ENCODE results near the gene TIMP3. TPM values are rescaled to one million over a fixed set of nuclear protein-coding genes. Genes with fewer than 3 reads are reported as not detected.

Gene TIMP3
- polyA plus RNA-seq, 1 donor from 2014 or later: 0.72 TPM

GRCh38 chr22:32862083-32862482 is 60.6 kb downstream of the TIMP3 start:
- H3K9ac ChIP-seq (ENCODE audit: low read length): no peak overlapping the region
- no peaks in the 10 kb centered on the region for H3K27me3 ChIP-seq (ENCODE audit: insufficient read depth, low read depth, low read length)
- H3K9me2 ChIP-seq (ENCODE audit: insufficient read depth, low read length): no peaks in the 10 kb centered on the region
- no peak overlapping the region for H3K4me3 ChIP-seq (ENCODE audit: low read length)
- no peaks in the 10 kb centered on the region for H3F3A ChIP-seq (ENCODE audit: insufficient read depth, low read length, poor library complexity, severe bottlenecking)
- H3K4me2 ChIP-seq (ENCODE audit: low read length): no peak overlapping the region
- no peak overlapping the region for H3K27ac ChIP-seq (ENCODE audit: low read length)
- H4K20me1 ChIP-seq (ENCODE audit: insufficient read depth): no peaks in the 10 kb centered on the region
- TF ChIP-seq MXI1 (conservative IDR thresholded peaks at IDR 0.05; ENCODE audit: poor library complexity, severe bottlenecking) (no peak), EP300 (conservative IDR thresholded peaks at IDR 0.05; ENCODE audit: poor library complexity, severe bottlenecking) (no peak), RAD21 (conservative IDR thresholded peaks at IDR 0.05) (no peak), SMC3 (conservative IDR thresholded peaks at IDR 0.05; ENCODE audit: poor library complexity) (no peak), TAF1 (IDR thresholded peaks at IDR 0.05; ENCODE audit: low read depth) (no peak), EZH2 (IDR thresholded peaks at IDR 0.05; ENCODE audit: borderline replicate concordance, insufficient read depth, low read length, poor library complexity, severe bottlenecking) (no peak), POLR2AphosphoS5 (IDR thresholded peaks at IDR 0.05) (no peak)
- TF ChIP-seq, protein P1, sequence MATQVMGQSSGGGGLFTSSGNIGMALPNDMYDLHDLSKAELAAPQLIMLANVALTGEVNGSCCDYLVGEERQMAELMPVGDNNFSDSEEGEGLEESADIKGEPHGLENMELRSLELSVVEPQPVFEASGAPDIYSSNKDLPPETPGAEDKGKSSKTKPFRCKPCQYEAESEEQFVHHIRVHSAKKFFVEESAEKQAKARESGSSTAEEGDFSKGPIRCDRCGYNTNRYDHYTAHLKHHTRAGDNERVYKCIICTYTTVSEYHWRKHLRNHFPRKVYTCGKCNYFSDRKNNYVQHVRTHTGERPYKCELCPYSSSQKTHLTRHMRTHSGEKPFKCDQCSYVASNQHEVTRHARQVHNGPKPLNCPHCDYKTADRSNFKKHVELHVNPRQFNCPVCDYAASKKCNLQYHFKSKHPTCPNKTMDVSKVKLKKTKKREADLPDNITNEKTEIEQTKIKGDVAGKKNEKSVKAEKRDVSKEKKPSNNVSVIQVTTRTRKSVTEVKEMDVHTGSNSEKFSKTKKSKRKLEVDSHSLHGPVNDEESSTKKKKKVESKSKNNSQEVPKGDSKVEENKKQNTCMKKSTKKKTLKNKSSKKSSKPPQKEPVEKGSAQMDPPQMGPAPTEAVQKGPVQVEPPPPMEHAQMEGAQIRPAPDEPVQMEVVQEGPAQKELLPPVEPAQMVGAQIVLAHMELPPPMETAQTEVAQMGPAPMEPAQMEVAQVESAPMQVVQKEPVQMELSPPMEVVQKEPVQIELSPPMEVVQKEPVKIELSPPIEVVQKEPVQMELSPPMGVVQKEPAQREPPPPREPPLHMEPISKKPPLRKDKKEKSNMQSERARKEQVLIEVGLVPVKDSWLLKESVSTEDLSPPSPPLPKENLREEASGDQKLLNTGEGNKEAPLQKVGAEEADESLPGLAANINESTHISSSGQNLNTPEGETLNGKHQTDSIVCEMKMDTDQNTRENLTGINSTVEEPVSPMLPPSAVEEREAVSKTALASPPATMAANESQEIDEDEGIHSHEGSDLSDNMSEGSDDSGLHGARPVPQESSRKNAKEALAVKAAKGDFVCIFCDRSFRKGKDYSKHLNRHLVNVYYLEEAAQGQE (IDR thresholded peaks at IDR 0.05; ENCODE audit: borderline replicate concordance): no peak
- TF ChIP-seq, protein P2, sequence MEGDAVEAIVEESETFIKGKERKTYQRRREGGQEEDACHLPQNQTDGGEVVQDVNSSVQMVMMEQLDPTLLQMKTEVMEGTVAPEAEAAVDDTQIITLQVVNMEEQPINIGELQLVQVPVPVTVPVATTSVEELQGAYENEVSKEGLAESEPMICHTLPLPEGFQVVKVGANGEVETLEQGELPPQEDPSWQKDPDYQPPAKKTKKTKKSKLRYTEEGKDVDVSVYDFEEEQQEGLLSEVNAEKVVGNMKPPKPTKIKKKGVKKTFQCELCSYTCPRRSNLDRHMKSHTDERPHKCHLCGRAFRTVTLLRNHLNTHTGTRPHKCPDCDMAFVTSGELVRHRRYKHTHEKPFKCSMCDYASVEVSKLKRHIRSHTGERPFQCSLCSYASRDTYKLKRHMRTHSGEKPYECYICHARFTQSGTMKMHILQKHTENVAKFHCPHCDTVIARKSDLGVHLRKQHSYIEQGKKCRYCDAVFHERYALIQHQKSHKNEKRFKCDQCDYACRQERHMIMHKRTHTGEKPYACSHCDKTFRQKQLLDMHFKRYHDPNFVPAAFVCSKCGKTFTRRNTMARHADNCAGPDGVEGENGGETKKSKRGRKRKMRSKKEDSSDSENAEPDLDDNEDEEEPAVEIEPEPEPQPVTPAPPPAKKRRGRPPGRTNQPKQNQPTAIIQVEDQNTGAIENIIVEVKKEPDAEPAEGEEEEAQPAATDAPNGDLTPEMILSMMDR (IDR thresholded peaks at IDR 0.05; ENCODE audit: poor library complexity, severe bottlenecking): no peak
- no peak overlapping the region for H2AFZ ChIP-seq (ENCODE audit: low read depth, low read length)
- no peaks in the 10 kb centered on the region for H3K9me3 ChIP-seq (ENCODE audit: low read length)
- H3K79me2 ChIP-seq (replicated peaks; ENCODE audit: insufficient read depth, low read length): no peaks in the 10 kb centered on the region
- no peaks in the 10 kb centered on the region for H3K36me3 ChIP-seq (ENCODE audit: insufficient read depth, low read length)

GRCh38 chr22:32862936-32863661 is 61.6 kb downstream of the TIMP3 start:
- no peak overlapping the region for H2AFZ ChIP-seq (ENCODE audit: low read depth, low read length)
- H3K36me3 ChIP-seq (ENCODE audit: insufficient read depth, low read length): no peaks in the 10 kb centered on the region
- H3F3A ChIP-seq (ENCODE audit: insufficient read depth, low read length, poor library complexity, severe bottlenecking): no peaks in the 10 kb centered on the region
- H4K20me1 ChIP-seq (ENCODE audit: insufficient read depth): no peaks in the 10 kb centered on the region
- no peaks in the 10 kb centered on the region for H3K79me2 ChIP-seq (replicated peaks; ENCODE audit: insufficient read depth, low read length)
- H3K9ac ChIP-seq (ENCODE audit: low read length): no peak overlapping the region
- no peak overlapping the region for H3K4me3 ChIP-seq (ENCODE audit: low read length)
- H3K9me2 ChIP-seq (ENCODE audit: insufficient read depth, low read length): no peaks in the 10 kb centered on the region
- H3K9me3 ChIP-seq (ENCODE audit: low read length): no peaks in the 10 kb centered on the region
- no peak for TF ChIP-seq POLR2AphosphoS5 (IDR thresholded peaks at IDR 0.05)
- TF ChIP-seq EZH2 (IDR thresholded peaks at IDR 0.05; ENCODE audit: borderline replicate concordance, insufficient read depth, low read length, poor library complexity, severe bottlenecking): no peak
- TF ChIP-seq, protein P1 (IDR thresholded peaks at IDR 0.05; ENCODE audit: borderline replicate concordance): no peak
- no peak for TF ChIP-seq EP300 (conservative IDR thresholded peaks at IDR 0.05; ENCODE audit: poor library complexity, severe bottlenecking)
- TF ChIP-seq RAD21 (conservative IDR thresholded peaks at IDR 0.05): no peak
- TF ChIP-seq, protein P2 (IDR thresholded peaks at IDR 0.05; ENCODE audit: poor library complexity, severe bottlenecking): no peak
- TF ChIP-seq SMC3 (conservative IDR thresholded peaks at IDR 0.05; ENCODE audit: poor library complexity): no peak
- no peak for TF ChIP-seq MXI1 (conservative IDR thresholded peaks at IDR 0.05; ENCODE audit: poor library complexity, severe bottlenecking)
- no peak overlapping the region for H3K4me2 ChIP-seq (ENCODE audit: low read length)
- no peak overlapping the region for H3K27ac ChIP-seq (ENCODE audit: low read length)
- H3K27me3 ChIP-seq (ENCODE audit: insufficient read depth, low read depth, low read length): no peaks in the 10 kb centered on the region
